ENCODE data around the gene GIMAP6. TPM values are rescaled to one million over a fixed set of nuclear protein-coding genes. Genes with fewer than 3 reads are reported as not detected.

GIMAP6 gene
- total and polyA plus RNA-seq, 2 of the 8 experiments (the other 6 are each of a cell fraction or from before 2014, with no cell fraction given) = not detected

GRCh38 chr7:150620617-150621371 is 11.4 kb downstream of the GIMAP6 start:
- H3K9ac ChIP-seq (replicated peaks in 1 of 4; ENCODE audit: extremely low read depth in 1 of 4, low read depth in 3 of 4, low read length in 3 of 4) = no peak overlapping the region
- H3K79me2 ChIP-seq (ENCODE audit: control insufficient read depth in 1 of 2, insufficient read depth in 2 of 2, low read length in 2 of 2) = no peaks in the 10 kb centered on the region
- H4K8ac ChIP-seq (ENCODE audit: extremely low read depth, insufficient read depth, low read length) = no peak overlapping the region
- H3K9me3 ChIP-seq (ENCODE audit: insufficient read depth in 2 of 2, low read depth in 1 of 2, low read length in 1 of 2) = no peaks in the 10 kb centered on the region
- no peak overlapping the region for H2AFZ ChIP-seq (ENCODE audit: low read length)
- H2BK20ac ChIP-seq (ENCODE audit: low read length) = no peak overlapping the region
- H2BK12ac ChIP-seq (ENCODE audit: low read depth, low read length) = no peak overlapping the region
- no peak overlapping the region for H3K4me3 ChIP-seq (ENCODE audit: extremely low read depth in 1 of 4, insufficient read depth in 2 of 4, low read depth in 3 of 4, low read length in 4 of 4)
- no peaks in the 10 kb centered on the region for H3K36me3 ChIP-seq (ENCODE audit: control insufficient read depth in 2 of 4, insufficient read depth in 4 of 4, low read length in 3 of 4)
- H4K91ac ChIP-seq (replicated peaks; ENCODE audit: insufficient read length, low read length) = no peak overlapping the region
- peaks cover 0 to 2% (median 0%) of the 10 kb centered on the region in 4 experiments; a peak in 1 of 7 replicates for H3K27me3 ChIP-seq (replicated peaks in 1 of 4; ENCODE audit: control insufficient read depth in 3 of 4, extremely low read depth in 1 of 4, insufficient read depth in 3 of 4, low read length in 3 of 4)
- no peak overlapping the region for H4K5ac ChIP-seq (ENCODE audit: insufficient read length, low read depth, low read length)
- H3K4me2 ChIP-seq (ENCODE audit: insufficient read depth in 1 of 2, low read depth in 2 of 2, low read length in 2 of 2) = no peak overlapping the region
- no peaks in the 10 kb centered on the region for H3K4me1 ChIP-seq (replicated peaks in 1 of 4; ENCODE audit: control insufficient read depth in 3 of 4, insufficient read depth in 4 of 4, low read length in 3 of 4)
- POLR2A ChIA-PET (ENCODE audit: partially characterized antibody) = interaction anchor here (0.7 to 1.0 kb wide), 2 partner anchors 11 to 12 kb away, joined by 3 read pairs; partner anchors contain the start of gene GIMAP6
- WGBS, 2 experiments (ENCODE audit: extremely low coverage in 1 of 2, insufficient coverage in 1 of 2, insufficient read length in 1 of 2, insufficient replicate concordance in 2 of 2, low coverage in 1 of 2, low lambda C conversion rate in 2 of 2, missing lambda C conversion rate in 1 of 2) = 77% methylated on average over 3 of the region's 3 CpGs; no CpG with 5 or more reads in 1 of the 2 experiments
- H3K27ac ChIP-seq (ENCODE audit: low read depth, low read length) = no peak overlapping the region
- CTCF ChIA-PET (ENCODE audit: partially characterized antibody) = no interaction called here
- H3K18ac ChIP-seq (ENCODE audit: extremely low read depth, low read length) = no peak overlapping the region
- no peaks in the 10 kb centered on the region for H3K23me2 ChIP-seq (ENCODE audit: low read depth, low read length)
- H2BK5ac ChIP-seq (ENCODE audit: low read depth, low read length) = no peak overlapping the region
- no peaks in the 10 kb centered on the region for H3K79me1 ChIP-seq (ENCODE audit: low read depth, low read length)
- H4K20me1 ChIP-seq (replicated peaks in 1 of 2; ENCODE audit: control insufficient read depth in 1 of 2, insufficient read depth in 2 of 2, low read length in 2 of 2) = no peaks in the 10 kb centered on the region
- H3K14ac ChIP-seq (ENCODE audit: insufficient read length) = no peak overlapping the region
- no peak for DNase-seq (ENCODE audit: low read depth in 1 of 2, low spot score in 2 of 2)
- no peak overlapping the region for H3K56ac ChIP-seq (replicated peaks; ENCODE audit: insufficient read length, low read depth, low read length)
- H2BK15ac ChIP-seq (ENCODE audit: low read length) = no peak overlapping the region
- H2BK120ac ChIP-seq (replicated peaks; ENCODE audit: low read depth, low read length) = no peak overlapping the region
- no peak overlapping the region for H3K4ac ChIP-seq (replicated peaks; ENCODE audit: insufficient read length, low read depth, low read length)
- H3K23ac ChIP-seq (ENCODE audit: insufficient read length) = no peak overlapping the region
- H2AK5ac ChIP-seq (ENCODE audit: low read depth, low read length) = no peak overlapping the region
- no peak for FAIRE-seq
- TF ChIP-seq PHF8 (conservative IDR thresholded peaks at IDR 0.05; ENCODE audit: low read depth, low read length) = no peak
- TF ChIP-seq CTCF (IDR thresholded peaks at IDR 0.05; ENCODE audit: control extremely low read depth in 1 of 3, insufficient read depth in 1 of 3, low read depth in 1 of 3, low read length in 3 of 3) = no peak
- TF ChIP-seq TAF1 (IDR thresholded peaks at IDR 0.05; ENCODE audit: low read depth, low read length) = no peak
- TF ChIP-seq RXRA (IDR thresholded peaks at IDR 0.05; ENCODE audit: insufficient read depth, low read depth, low read length) = no peak
- no peak for TF ChIP-seq KDM5A (IDR thresholded peaks at IDR 0.05; ENCODE audit: low read length)
- TF ChIP-seq RNF2 (IDR thresholded peaks at IDR 0.05; ENCODE audit: borderline replicate concordance, low read depth, low read length, missing control alignments, poor library complexity, severe bottlenecking) = no peak
- TF ChIP-seq SUZ12 (IDR thresholded peaks at IDR 0.05; ENCODE audit: low read length) = no peak
- TF ChIP-seq SAP30 (IDR thresholded peaks at IDR 0.05; ENCODE audit: insufficient read depth, insufficient replicate concordance, low read length) = no peak
- TF ChIP-seq SIX5 (IDR thresholded peaks at IDR 0.05; ENCODE audit: low read depth, low read length) = no peak

Data from H1 (cell line).